H9 (cell line): Measurements from ENCODE around the gene IGLL5. TPM values are rescaled to one million over a fixed set of nuclear protein-coding genes. Genes with fewer than 3 reads are reported as not detected.

Experiments used
- DNase-seq: peaks from one replicate; pipeline ENCODE4 v3.0.0-alpha.2; 2017
- H2AFZ ChIP-seq: one replicate; pipeline ENCODE4 v1.6.1; 2013; ENCODE audit warnings: mild to moderate bottlenecking, low read length, control low read depth, moderate library complexity
- H2AK5ac ChIP-seq: 2 replicates; pipeline ENCODE4 v1.6.1; 2013; ENCODE audit warnings: low read length, control low read depth, mixed read lengths; ENCODE audit not compliant: insufficient read length
- H2BK120ac ChIP-seq: one replicate; pipeline ENCODE4 v1.6.1; 2013; ENCODE audit warnings: low read depth, mild to moderate bottlenecking, low read length, control low read depth, inconsistent platforms; ENCODE audit not compliant: poor library complexity, severe bottlenecking
- H2BK12ac ChIP-seq: 2 replicates; pipeline ENCODE4 v1.6.1; 2013; ENCODE audit warnings: low read length, control low read depth, mixed read lengths, low read depth; ENCODE audit not compliant: insufficient read length
- H2BK15ac ChIP-seq: 2 replicates; pipeline ENCODE4 v1.6.1; 2013; ENCODE audit warnings: low read depth, low read length, control low read depth
- H2BK20ac ChIP-seq: one replicate; pipeline ENCODE4 v1.6.1; 2013; ENCODE audit warnings: low read depth, mild to moderate bottlenecking, low read length, control low read depth, inconsistent platforms; ENCODE audit not compliant: poor library complexity, severe bottlenecking
- H2BK5ac ChIP-seq: 2 replicates; pipeline ENCODE4 v1.6.1; 2013; ENCODE audit warnings: low read length, control low read depth, mixed read lengths; ENCODE audit not compliant: insufficient read length
- H3K14ac ChIP-seq: 2 replicates; pipeline ENCODE4 v1.6.1; 2013; ENCODE audit warnings: low read length, control low read depth; ENCODE audit not compliant: insufficient read depth
- H3K18ac ChIP-seq: 2 replicates; pipeline ENCODE4 v1.6.1; 2013; ENCODE audit warnings: low read depth, mild to moderate bottlenecking, mixed read lengths, low read length, control low read depth; ENCODE audit not compliant: insufficient read length
- H3K23ac ChIP-seq: 2 replicates; pipeline ENCODE4 v1.6.1; 2013; ENCODE audit warnings: low read length, control low read depth, mixed read lengths, low read depth; ENCODE audit not compliant: insufficient read length
- H3K23me2 ChIP-seq: 2 replicates; pipeline ENCODE4 v1.6.1; 2013; ENCODE audit warnings: low read depth, mild to moderate bottlenecking, mixed read lengths, low read length, control low read depth; ENCODE audit not compliant: insufficient read length, poor library complexity, severe bottlenecking
- H3K27ac ChIP-seq: 2 replicates; pipeline ENCODE4 v1.5.1; 2013; ENCODE audit warnings: low read length, control low read depth, mixed read lengths, low read depth; ENCODE audit not compliant: insufficient read length
- H3K27me3 ChIP-seq: 2 replicates; pipeline ENCODE4 v1.6.1; 2013; ENCODE audit warnings: low read length, control low read depth, inconsistent platforms; ENCODE audit not compliant: insufficient read depth
- H3K4ac ChIP-seq: 2 replicates; pipeline ENCODE4 v1.6.1; 2013; ENCODE audit warnings: low read depth, mild to moderate bottlenecking, control low read depth, inconsistent platforms, low read length, moderate library complexity
- H3K4me1 ChIP-seq: 2 replicates; pipeline ENCODE4 v1.6.1; 2013; ENCODE audit warnings: low read length, control low read depth, inconsistent platforms; ENCODE audit not compliant: insufficient read depth
- H3K4me2 ChIP-seq: 2 replicates; pipeline ENCODE4 v1.6.1; 2013; ENCODE audit warnings: low read length, control low read depth, mixed read lengths; ENCODE audit not compliant: insufficient read length, insufficient read depth
- H3K56ac ChIP-seq: 2 replicates; pipeline ENCODE4 v1.6.1; 2013; ENCODE audit warnings: low read depth, mild to moderate bottlenecking, mixed read lengths, low read length, control low read depth; ENCODE audit not compliant: insufficient read length
- H3K79me1 ChIP-seq: 2 replicates; pipeline ENCODE4 v1.6.1; 2013; ENCODE audit warnings: low read depth, mild to moderate bottlenecking, moderate library complexity, low read length, control low read depth, inconsistent platforms; ENCODE audit not compliant: insufficient read depth, poor library complexity, severe bottlenecking
- H3K79me2 ChIP-seq: 2 replicates; pipeline ENCODE4 v1.6.1; 2013; ENCODE audit warnings: low read length, control low read depth, inconsistent platforms; ENCODE audit not compliant: insufficient read depth
- H3K9ac ChIP-seq: 2 replicates; pipeline ENCODE4 v1.6.1; 2013; ENCODE audit warnings: low read length, control low read depth, mixed read lengths; ENCODE audit not compliant: insufficient read length; ENCODE audit errors: extremely low read depth
- H3K9me3 ChIP-seq: one replicate; pipeline ENCODE4 v1.6.1; 2013; ENCODE audit warnings: low read depth, low read length, inconsistent platforms; ENCODE audit not compliant: control insufficient read depth
- H3T11ph ChIP-seq: one replicate; pipeline ENCODE4 v1.6.1; 2013; ENCODE audit warnings: mild to moderate bottlenecking, low read length, control low read depth, inconsistent platforms
- H4K20me1 ChIP-seq: one replicate; pipeline ENCODE4 v1.6.1; 2013; ENCODE audit not compliant: control insufficient read depth, insufficient read length, insufficient read depth
- H4K5ac ChIP-seq: 2 replicates; pipeline ENCODE4 v1.6.1; 2013; ENCODE audit warnings: low read depth, mild to moderate bottlenecking, mixed read lengths, low read length, control low read depth; ENCODE audit not compliant: insufficient read length
- H4K8ac ChIP-seq: replicated peaks from 2 replicates; pipeline ENCODE4 v1.6.1; 2013; ENCODE audit warnings: low read length, control low read depth, mixed read lengths, low read depth; ENCODE audit not compliant: insufficient read length
- H4K91ac ChIP-seq: 2 replicates; pipeline ENCODE4 v1.6.1; 2013; ENCODE audit warnings: low read depth, mild to moderate bottlenecking, moderate library complexity, mixed read lengths, low read length, control low read depth; ENCODE audit not compliant: insufficient read length
- H3K27ac Mint-ChIP-seq, 3 experiments: 2 replicates in 2 of 3; 3 replicates in 1 of 3; pipeline ENCODE4 v1.8.0; 2020 to 2021; ENCODE audit warnings: mixed read lengths in 3 of 3, mild to moderate bottlenecking in 1 of 3, moderate library complexity in 1 of 3
- H3K27me3 Mint-ChIP-seq: 2 replicates; pipeline ENCODE4 v1.8.0; 2021; ENCODE audit warnings: low read depth, mild to moderate bottlenecking, moderate library complexity, mixed read lengths
- H3K36me3 Mint-ChIP-seq, 3 experiments: 2 replicates in 2 of 3; 3 replicates in 1 of 3; pipeline ENCODE4 v1.8.0; 2020 to 2021; ENCODE audit warnings: low read depth in 3 of 3, mixed read lengths in 3 of 3; ENCODE audit not compliant: insufficient read depth in 1 of 3
- H3K4me1 Mint-ChIP-seq, 2 experiments: 2 replicates each; pipeline ENCODE4 v1.8.0; 2020; ENCODE audit warnings: mixed read lengths in 2 of 2
- H3K4me3 Mint-ChIP-seq, 2 experiments: 2 replicates in 1 of 2; 3 replicates in 1 of 2; pipeline ENCODE4 v1.8.0; 2020 to 2021; ENCODE audit warnings: mild to moderate bottlenecking in 2 of 2, mixed read lengths in 2 of 2, moderate library complexity in 1 of 2
- H3K9me3 Mint-ChIP-seq, 2 experiments: 2 replicates in 1 of 2; 3 replicates in 1 of 2; pipeline ENCODE4 v1.8.0; 2020; ENCODE audit warnings: mild to moderate bottlenecking in 2 of 2, mixed read lengths in 2 of 2, moderate library complexity in 1 of 2
- CTCF ChIP-seq: fragments of 200-600 bp; sonication (generic); conservative IDR thresholded peaks from 3 replicates; pipeline ENCODE4 v1.8.0; 2021; ENCODE audit warnings: antibody characterized with exemption, mild to moderate bottlenecking
- WGBS: extraction: QIAGEN DNeasy Blood & Tissue Kit; methylation state at CpG from one replicate; pipeline ENCODE4 v1.1.7; 2013; ENCODE audit warnings: missing lambda C conversion rate, low lambda C conversion rate, mixed read lengths; ENCODE audit not compliant: insufficient read length; ENCODE audit errors: extremely low coverage; 5-methylcytosine and 5-hydroxymethylcytosine counted together
- total RNA-seq: library from RNA; stranded (reverse); gene quantifications from 2 replicates; pipeline ENCODE4 v1.2.1, GENCODE V29; 2021

The IGLL5 gene
- total RNA-seq, 1 experiment from 2014 or later: not detected

- Histone ChIP-seq H3K79me1 (no peaks in the 10 kb centered on the region), H3K18ac (no peak overlapping the region), H2BK120ac (no peak overlapping the region), H4K5ac (no peak overlapping the region), H3K23ac (no peak overlapping the region), H2BK15ac (no peak overlapping the region), H3T11ph (no peak overlapping the region), H4K91ac (no peak overlapping the region), H2AK5ac (no peak overlapping the region), H3K23me2 (no peaks in the 10 kb centered on the region), H2AFZ (no peak overlapping the region), H3K56ac (no peak overlapping the region), H3K9me3 (no peaks in the 10 kb centered on the region), H3K79me2 (no peaks in the 10 kb centered on the region), H3K14ac (no peak overlapping the region), H3K4me1 (no peaks in the 10 kb centered on the region), H4K20me1 (no peaks in the 10 kb centered on the region), H2BK12ac (no peak overlapping the region), H3K27me3 (peaks cover 17% of the 10 kb centered on the region; the same call in 1 of the 2 replicates), H3K4me2 (no peak overlapping the region), H2BK5ac (no peak overlapping the region), H2BK20ac (no peak overlapping the region), H3K9ac (no peak overlapping the region), H4K8ac (no peak overlapping the region), H3K4ac (no peak overlapping the region), H3K27ac (no peak overlapping the region)
- no peaks in the 10 kb centered on the region for H3K36me3 Mint-ChIP-seq
- no CpG with 5 or more reads among the region's 5 CpGs for WGBS
- H3K9me3 Mint-ChIP-seq: peaks cover 0 to 3% of the 10 kb centered on the region in 2 experiments; a peak in 2 of 5 replicates
- H3K4me3 Mint-ChIP-seq: no peak overlapping the region
- H3K27me3 Mint-ChIP-seq: peaks cover 100% of the 10 kb centered on the region
- no peaks in the 10 kb centered on the region for H3K4me1 Mint-ChIP-seq
- H3K27ac Mint-ChIP-seq: no peak overlapping the region
- no peak for DNase-seq
- no peak for TF ChIP-seq CTCF
Measured at GRCh38 chr22:22913989-22914388, 26.4 kb downstream of the IGLL5 start.
